ENCODE results near the gene SPINK1. TPM values are rescaled to one million over a fixed set of nuclear protein-coding genes. Genes with fewer than 3 reads are reported as not detected.
"Not testable (repeated sequence)": the region's sequence is repeated elsewhere in the genome, so short reads cannot be mapped to it uniquely, and the experiment has no call there.

Gene SPINK1
- total RNA-seq, 6 experiments from 2014 or later: not detected

- Mint-ChIP-seq H3K27ac (no peak overlapping the region), H3K36me3 (ENCODE audit: low read depth) (no peaks in the 10 kb centered on the region), H3K4me1 (ENCODE audit: low read depth) (no peaks in the 10 kb centered on the region), H3K9me3 (no peaks in the 10 kb centered on the region), H3K27me3 (ENCODE audit: insufficient read depth) (no peaks in the 10 kb centered on the region), H3K4me3 (no peak overlapping the region)
- no peak for DNase-seq
- no peak for TF ChIP-seq CTCF (IDR thresholded peaks at IDR 0.05)
These were observed 5.1 kb downstream of the SPINK1 start for GRCh38 chr5:147826361-147826760.

- no peaks in the 10 kb centered on the region for H3K4me1 Mint-ChIP-seq (ENCODE audit: low read depth)
- DNase-seq: peak; percentile 26
- no peak overlapping the region for H3K27ac Mint-ChIP-seq
- H3K4me3 Mint-ChIP-seq: no peak overlapping the region
- no peaks in the 10 kb centered on the region; the same call in 1 of the 2 replicates for H3K9me3 Mint-ChIP-seq
- H3K36me3 Mint-ChIP-seq (ENCODE audit: low read depth): no peaks in the 10 kb centered on the region
- TF ChIP-seq CTCF (IDR thresholded peaks at IDR 0.05): peak; percentile 83
- H3K27me3 Mint-ChIP-seq (ENCODE audit: insufficient read depth): no peaks in the 10 kb centered on the region; the same call in 1 of the 2 replicates
These were observed 8.6 kb downstream of the SPINK1 start for GRCh38 chr5:147822686-147823491.

GRCh38 chr5:147822222-147822621 is 9.2 kb downstream of the SPINK1 start:
- not testable (repeated sequence) for DNase-seq; H3K4me3 Mint-ChIP-seq; H3K27me3 Mint-ChIP-seq (ENCODE audit: insufficient read depth); H3K9me3 Mint-ChIP-seq; H3K36me3 Mint-ChIP-seq (ENCODE audit: low read depth); H3K27ac Mint-ChIP-seq; H3K4me1 Mint-ChIP-seq (ENCODE audit: low read depth)

GRCh38 chr5:147821766-147822165 is 9.7 kb downstream of the SPINK1 start:
- no peaks in the 10 kb centered on the region; the same call in 1 of the 2 replicates for H3K9me3 Mint-ChIP-seq
- H3K27me3 Mint-ChIP-seq (ENCODE audit: insufficient read depth): no peaks in the 10 kb centered on the region; the same call in 1 of the 2 replicates
- TF ChIP-seq CTCF (IDR thresholded peaks at IDR 0.05): no peak
- H3K36me3 Mint-ChIP-seq (ENCODE audit: low read depth): no peaks in the 10 kb centered on the region
- DNase-seq: no peak
- H3K4me3 Mint-ChIP-seq: no peak overlapping the region
- H3K27ac Mint-ChIP-seq: no peak overlapping the region
- no peaks in the 10 kb centered on the region for H3K4me1 Mint-ChIP-seq (ENCODE audit: low read depth)

GRCh38 chr5:147819261-147819770 is 12.2 kb downstream of the SPINK1 start:
- no peak for TF ChIP-seq CTCF (IDR thresholded peaks at IDR 0.05)
- Mint-ChIP-seq H3K36me3 (ENCODE audit: low read depth) (no peaks in the 10 kb centered on the region), H3K27ac (no peak overlapping the region), H3K9me3 (no peaks in the 10 kb centered on the region; the same call in 1 of the 2 replicates), H3K4me3 (no peak overlapping the region), H3K27me3 (ENCODE audit: insufficient read depth) (no peaks in the 10 kb centered on the region; the same call in 1 of the 2 replicates), H3K4me1 (ENCODE audit: low read depth) (no peaks in the 10 kb centered on the region)
- DNase-seq: no peak

- no peaks in the 10 kb centered on the region; the same call in 1 of the 2 replicates for H3K27me3 Mint-ChIP-seq (ENCODE audit: insufficient read depth)
These were observed 13.2 kb downstream of the SPINK1 start for GRCh38 chr5:147818290-147818689.

More at GRCh38 chr5:147818290-147818689, 13.2 kb downstream of the SPINK1 start:
- Mint-ChIP-seq H3K4me1 (ENCODE audit: low read depth) (no peaks in the 10 kb centered on the region), H3K4me3 (no peak overlapping the region), H3K9me3 (no peaks in the 10 kb centered on the region; the same call in 1 of the 2 replicates), H3K27ac (no peak overlapping the region), H3K36me3 (ENCODE audit: low read depth) (no peaks in the 10 kb centered on the region)
- no peak for DNase-seq
- no peak for TF ChIP-seq CTCF (IDR thresholded peaks at IDR 0.05)
